GM21423 (cell line): ENCODE results near the gene RAB40C.

Source experiments
- ATAC-seq: cut with Tn5 transposase; IDR thresholded peaks from one replicate; pipeline ENCODE4 v1.9.1; 2021; ENCODE audit warnings: mild to moderate bottlenecking, moderate library complexity; ENCODE audit not compliant: unreplicated experiment

The RAB40C gene

GRCh38 chr16:558298-559020, 31.4 kb upstream of the RAB40C start:
- ATAC-seq: no peak

- ATAC-seq: no peak
Observed at GRCh38 chr16:559021-559380, 30.9 kb upstream of the RAB40C start.

- ATAC-seq: no peak
Observed at GRCh38 chr16:559411-560203, 30.3 kb upstream of the RAB40C start.

DNA sequence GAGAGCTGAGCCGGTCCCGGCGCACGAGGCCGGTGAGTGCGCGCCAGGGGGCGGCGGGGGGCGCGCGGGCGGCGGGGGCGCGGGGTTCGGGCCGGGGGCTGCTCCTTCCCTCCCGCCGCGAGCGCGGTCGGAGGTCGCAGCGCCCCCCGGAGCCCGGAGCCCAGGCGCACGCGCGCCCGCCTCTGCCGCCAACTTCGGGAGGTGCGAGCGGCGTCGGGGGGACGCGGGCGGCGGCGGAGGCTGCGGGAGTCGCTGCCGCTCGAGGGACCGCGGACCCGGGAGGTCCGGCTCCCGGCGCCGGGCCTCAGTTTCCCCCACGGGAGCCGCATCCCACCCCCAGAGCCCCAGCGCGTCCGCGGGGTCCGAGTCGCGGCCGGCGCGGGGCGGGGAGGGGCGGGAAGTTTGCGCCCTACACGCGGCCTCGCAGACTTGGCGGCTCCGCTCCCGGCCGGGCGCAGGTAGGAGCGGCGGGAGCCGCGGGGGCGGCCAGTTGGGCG, 29.6 kb upstream of the RAB40C start, which contains the start of gene PRR35:
Gene PRR35, plus strand, starts transcription at position 191 of the 497 bp plus-strand sequence. CDS start 2,901 bp downstream, outside the sequence.
- no peak for ATAC-seq

DNA sequence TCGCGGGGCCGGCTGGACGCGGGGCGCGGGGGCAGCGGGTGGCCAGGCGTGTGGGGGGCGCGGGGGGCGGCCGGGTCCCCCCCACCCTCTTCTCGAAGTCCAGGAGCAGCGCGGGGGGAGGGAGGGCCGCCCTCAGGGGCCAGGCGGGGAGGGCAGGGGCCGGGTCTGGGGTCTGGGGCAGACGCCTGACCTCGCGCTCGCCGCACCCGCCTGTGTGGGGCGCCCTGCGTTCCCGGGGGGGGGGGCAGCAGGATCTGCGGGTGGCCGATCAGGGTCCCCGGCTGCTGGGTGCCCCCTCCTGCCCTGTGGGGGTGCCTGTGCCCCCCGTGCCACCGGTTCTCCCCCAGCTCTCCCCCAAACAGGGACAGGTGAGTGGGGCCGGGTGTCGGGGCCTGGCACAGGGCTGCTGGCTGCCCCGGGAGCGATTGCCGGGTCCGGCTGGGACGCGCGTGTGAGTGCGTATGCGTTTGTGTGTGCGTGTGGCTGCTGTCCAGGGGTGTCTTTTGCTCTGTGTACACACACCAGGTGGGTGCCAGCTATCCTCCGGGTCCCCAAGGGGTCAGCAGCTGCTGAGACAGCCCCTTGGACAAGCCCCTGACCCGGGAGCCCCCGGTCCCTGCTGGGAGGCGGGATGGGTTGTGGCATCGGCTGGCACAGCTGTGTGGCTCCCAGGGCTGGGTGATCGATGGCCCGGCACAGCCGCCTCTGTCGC, 29.0 kb upstream of the RAB40C start:
- ATAC-seq: no peak

DNA sequence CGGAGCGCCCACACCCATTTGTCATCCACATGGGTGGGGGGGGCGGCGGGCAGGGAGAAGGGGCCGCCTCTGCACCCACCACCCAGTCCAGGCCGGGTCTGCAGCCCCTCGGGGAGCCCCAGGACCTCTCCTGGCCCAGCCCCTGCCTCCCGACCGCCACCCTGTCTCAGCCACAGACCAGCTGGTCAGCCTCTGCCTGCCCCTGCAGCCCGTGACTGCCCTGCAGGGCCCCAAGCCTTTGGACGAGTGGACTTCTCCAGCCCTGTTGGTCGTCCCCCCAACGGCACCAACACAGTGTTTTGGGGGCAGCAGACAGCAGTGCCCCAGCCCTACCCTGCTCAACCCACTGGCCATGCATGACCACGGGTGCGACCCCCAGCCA, 28.5 kb upstream of the RAB40C start:
- no peak for ATAC-seq

GRCh38 chr16:561957-562938, 27.6 kb upstream of the RAB40C start:
- no peak for ATAC-seq

- no peak for ATAC-seq
Observed at GRCh38 chr16:563072-563644, 26.7 kb upstream of the RAB40C start.

GRCh38 chr16:564690-565418, 25.0 kb upstream of the RAB40C start:
- ATAC-seq: no peak

DNA sequence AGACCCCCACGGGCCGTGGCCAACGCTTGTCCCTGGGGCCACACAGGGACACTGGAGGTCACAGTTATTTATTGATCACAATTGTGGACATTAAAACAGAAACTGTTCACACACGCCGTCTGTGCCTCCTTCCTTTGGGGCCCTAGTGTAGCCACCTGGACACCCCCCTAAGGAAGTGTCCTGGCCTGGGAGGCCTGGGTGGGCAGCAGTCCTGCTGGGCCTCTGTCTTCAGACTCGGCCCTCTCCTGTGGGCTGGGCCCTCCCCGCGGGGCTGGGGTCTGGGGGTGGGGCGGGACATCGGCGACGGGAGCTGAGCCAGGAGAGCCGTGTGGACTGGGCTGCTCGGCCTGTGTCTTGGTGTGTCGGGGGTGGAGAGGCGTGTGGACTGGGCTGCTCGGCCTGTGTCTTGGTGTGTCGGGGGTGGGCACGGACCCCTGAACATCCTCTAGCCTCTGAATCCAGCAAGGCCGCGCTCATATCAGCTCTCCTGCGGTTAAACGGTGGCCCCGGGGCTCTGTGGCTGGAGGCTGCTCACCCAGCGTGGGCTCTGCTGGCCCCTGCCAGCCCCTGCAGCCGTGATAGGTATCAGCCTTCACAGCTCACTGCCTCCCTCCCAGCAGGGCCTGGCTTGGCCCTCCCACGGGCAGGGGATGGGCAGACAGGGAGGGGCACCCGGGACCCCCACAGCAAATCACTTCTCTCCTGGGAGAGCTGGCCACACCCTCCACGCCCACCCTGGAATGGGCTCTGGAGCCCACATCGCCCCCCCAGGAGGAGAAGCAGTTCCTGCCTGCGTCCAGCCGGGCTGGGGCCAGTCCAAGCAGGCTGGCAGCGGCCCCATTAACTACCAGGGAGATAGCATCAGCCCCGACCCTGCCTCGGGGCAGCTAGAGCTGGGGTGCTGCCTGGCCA, 24.2 kb upstream of the RAB40C start:
- ATAC-seq: no peak

DNA sequence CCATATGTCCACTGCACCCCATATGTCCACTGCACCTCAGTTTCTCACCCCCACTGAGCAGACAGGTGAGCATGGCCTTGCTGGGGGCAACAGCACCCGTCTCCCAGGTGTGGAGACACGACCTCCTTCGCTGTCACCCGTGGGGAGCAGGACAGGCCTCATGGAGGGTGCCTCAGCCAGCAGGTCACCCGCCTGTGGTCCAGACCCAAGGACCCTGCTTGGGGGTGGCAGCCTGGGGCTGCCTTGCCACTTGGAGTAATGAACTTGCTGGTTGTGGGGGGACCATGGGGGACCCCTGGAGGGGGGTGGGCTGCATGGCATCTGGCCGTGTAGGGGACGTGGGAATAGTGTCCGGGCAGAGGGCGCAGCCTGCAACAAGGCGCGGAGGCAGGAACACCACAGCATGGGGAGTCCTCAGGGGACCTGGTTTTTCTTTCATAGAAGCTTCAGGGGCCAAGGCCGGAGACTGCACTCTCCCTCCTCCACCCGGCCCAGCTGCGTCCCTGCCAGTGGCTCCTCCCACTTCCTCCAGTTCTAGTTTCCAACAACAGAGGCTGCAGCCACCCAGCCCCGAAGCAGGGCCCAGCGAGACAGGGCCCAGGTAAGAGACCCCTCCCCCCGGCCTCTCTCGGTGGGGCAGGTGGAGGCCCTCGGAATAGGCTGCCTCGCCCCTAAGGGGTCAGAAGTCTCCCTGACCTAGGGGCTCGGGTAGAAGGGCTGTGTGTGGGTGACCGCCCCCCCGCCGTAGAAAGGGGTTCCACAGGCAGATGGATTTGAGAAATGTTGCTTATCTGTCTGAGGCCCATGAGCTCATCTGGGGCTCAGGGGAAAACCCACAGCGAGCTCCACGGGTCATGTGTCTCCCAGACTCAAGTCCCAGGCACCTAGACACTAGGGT, 23.1 kb upstream of the RAB40C start, which contains the start of gene NHLRC4:
Gene NHLRC4, plus strand, starts transcription at position 531 of the 898 bp plus-strand sequence. CDS start 1,043 bp downstream, outside the sequence.
- ATAC-seq: peak; percentile 38

DNA sequence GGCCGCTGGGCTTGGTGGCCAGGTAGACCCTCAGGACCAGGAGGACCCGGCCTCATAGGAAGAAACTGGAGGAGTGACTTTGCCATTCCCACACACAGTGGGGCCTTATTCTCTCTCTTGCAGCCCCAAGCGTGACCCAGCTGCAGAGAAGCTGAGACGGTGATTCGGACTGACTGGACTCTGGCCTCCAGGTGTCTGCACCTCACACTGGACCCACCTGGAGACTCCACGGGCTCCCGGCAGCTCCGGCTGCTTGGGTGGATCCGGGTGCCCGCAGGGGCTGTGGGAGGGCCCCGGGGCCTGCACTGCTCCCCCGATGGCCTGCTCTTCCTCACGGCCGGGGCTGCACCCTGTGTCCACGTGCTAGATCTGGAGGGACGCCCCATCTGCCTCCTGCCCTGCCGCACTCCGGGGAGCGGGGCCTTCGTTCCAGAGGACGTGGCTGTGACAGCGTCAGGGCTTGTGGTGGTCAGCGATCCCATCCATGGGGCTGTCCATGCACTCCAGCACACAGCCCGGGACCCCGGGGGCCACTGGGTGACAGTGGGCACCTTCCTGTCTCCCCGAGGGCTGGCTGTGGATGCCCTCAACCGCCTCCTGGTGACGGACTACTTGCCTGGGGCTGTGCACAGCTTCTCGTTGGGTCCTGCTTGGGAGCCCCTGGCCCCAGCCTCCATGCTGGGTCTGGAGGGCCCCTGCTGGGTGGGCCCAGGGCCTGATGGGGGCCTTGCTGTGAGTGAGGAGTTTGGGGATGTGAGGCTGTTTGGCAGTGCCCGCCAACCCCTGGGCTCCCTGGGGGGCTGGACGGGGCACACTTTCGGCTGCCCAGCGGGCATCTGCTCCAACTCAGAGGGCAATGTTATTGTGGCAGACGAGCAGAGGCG, 22.3 kb upstream of the RAB40C start:
- ATAC-seq: no peak

DNA sequence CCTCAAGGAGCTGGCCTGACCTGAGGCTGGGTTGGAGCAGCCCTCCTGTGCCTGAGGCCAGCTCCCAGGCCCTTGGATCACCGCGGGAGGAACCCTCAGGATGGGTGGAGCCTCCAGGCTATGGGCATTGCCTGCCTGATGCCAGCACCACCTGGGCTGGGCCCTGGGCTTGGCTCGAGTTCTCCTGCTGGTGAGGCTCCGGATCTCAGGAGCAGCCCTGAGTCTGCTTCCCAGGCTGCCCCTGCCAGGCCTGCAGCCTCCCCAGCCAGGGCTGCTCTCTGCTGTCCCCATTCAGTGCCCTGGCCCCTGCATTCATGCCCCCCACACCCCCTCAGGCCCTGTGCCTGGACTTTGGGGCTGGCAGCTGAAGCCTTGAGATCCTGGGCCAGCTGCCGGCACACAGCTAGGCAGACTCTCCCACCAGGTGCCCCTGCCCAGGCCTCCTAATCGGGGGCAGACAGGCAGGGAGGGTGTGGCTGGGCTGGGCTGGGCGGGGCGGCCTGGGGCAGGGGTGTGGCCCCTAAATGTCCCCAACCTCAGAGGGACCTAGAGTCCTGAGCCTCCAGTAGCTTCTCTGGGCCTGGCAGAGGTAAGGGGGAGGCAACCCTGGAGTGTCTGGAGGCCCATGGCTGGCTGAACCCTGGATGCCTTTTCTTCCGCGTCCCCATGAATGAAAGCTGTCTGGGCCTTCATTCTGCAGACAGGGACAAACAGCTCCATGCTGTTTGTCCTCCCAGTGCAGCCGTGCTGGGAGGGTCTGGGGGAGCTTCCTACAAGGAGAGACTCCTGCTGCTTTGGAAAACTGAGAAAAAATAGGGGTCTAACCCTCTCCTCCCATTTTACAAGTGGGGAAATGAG, 21.2 kb upstream of the RAB40C start:
- ATAC-seq: no peak

DNA sequence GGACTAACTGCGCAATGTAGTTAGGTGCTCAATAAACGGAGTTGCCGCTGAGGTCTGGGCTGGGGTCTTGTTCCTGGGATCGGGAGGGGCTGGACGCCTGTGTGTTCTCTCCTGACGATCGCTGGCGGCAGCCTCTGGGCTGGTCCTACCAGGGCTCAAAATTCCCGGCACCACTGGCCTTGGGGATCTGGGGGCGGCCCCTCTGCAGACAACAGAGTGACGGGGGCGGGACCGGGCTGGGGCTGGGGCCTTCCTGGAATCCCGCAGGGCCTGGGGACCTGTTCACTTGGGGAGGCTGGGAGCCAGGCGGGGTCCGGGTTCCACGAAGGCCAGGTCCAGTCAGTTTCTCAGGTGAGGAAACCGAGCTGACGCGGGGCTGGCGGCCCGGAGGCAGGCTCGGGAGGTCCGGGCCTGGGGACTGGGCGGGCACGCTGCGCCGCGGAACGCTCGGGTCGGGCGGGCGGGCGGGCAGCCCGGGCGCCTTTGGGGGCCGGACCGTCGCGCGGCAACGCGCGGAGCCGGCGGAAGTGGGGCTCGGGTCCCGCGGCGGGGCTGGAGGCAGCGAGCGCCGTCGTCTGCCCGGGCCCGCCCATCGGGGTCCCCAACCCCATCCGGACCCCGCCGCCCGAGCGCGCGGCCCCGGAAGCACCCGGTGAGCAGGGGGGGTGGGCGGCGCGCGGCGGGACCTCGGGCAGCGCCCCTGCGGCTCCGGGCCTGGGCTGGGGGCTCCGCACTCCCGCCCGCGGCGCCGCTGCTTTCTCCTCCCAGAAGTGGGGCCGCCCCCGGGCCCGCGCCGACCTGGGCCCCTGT, 20.2 kb upstream of the RAB40C start, which contains the start of gene PIGQ:
Gene PIGQ, plus strand, starts transcription at position 524 of the 810 bp plus-strand sequence. CDS start 4,107 bp downstream, outside the sequence.
- ATAC-seq: peak; percentile 60
